NCI-H2171 treated with DMSO at 0.1 percent for 48 hours (cell line): ENCODE data around the gene OLFM2.

Source experiments
- DNase-seq: peaks from one replicate; lab custom pipeline; 2025; lab: John Stamatoyannopoulos, UW

The OLFM2 gene

DNA sequence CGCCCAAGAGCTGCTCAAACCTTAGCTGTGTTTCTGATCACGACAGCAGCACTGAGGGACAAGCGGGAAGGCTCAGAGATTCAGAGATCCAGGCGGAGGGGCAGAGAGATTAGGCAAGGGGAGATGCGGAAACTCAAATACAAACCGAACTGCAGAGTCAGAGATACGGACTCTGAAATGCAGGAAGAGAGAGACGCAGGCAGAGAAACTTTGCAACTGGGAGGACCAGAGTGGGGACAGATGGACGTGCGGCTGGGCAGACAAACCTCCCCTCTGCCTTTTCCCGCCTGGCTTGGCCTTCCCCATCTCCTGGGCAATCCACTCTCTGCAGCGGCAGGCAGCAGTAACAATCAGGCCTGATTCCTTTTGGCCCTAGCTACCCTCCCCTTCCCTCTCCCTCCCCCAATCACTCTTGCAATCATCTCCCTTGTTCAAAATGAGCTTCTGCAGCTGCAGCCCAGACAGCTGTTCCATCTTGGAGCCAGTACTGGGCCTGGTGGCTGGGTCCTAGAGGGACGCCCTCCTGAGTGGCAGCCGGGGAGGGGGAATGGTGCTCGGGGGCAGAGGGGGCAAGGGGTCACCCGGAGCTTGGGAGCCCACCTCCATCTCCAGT lies 29.7 kb downstream of the OLFM2 start:
- no peak for DNase-seq

GRCh38 chr19:9903336-9903735 lies 33.0 kb downstream of the OLFM2 start:
- DNase-seq = no peak

GRCh38 chr19:9901642-9902041 lies 34.7 kb downstream of the OLFM2 start:
- DNase-seq = no peak

DNA sequence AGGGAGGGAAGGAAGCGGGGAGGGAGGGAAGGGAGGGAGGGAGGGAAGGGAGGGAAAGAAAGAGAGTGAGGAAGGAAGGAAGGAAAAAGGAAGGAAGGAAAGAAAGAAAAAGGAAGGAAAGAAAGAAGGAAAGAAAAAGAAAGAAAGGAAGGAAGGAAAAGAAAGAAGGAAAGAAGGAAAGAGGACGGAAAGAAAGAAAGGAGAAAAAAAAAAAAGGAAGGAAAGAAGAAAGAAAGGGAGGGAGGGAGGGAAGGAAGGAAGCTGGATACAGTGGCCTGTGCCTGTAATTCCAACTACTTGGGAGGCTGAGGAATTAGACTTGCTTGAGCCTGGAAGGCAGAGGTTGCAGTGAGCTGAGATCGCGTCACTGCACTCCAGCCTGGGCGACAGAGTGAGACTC lies 35.3 kb downstream of the OLFM2 start:
- DNase-seq = no peak

DNA sequence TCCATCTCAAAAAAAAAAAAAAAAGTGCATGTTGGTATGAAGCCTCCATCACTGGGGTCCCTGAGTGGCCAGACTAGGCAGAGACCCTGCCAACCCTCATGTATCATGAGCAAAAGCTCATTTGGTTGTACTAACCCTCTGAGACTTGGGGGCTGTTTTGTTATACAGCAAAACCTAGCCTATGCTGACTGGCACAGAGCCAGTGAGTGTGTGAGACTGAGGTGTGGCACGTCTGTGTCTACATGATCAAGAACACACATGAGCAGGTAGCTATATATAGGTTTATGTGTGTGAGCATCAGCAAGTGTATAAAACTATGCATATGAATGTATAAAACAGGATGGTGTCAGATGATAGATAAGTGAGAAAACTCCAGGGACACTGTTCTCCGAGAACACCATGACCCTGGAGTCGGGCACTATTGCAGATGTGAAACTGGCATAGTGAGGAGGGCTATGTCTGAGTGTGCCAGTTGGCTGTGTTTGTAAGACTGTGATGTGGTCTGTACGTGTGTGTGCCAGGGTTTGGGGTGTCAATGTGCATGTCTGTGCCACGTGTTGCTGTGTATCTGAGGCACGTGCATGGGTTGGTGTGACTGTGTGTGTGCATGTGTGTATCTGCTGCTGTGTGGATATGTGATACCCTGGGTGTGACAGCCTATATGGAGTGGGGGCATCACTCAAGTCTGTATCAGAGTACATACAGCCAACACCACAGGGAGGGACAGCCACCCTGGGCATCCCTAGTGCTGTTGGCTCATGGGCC lies 44.5 kb downstream of the OLFM2 start:
- DNase-seq = no peak

GRCh38 chr19:9885077-9885552 lies 51.2 kb downstream of the OLFM2 start:
- DNase-seq = peak; percentile 95

- DNase-seq = no peak
Measured at GRCh38 chr19:9883764-9884163, 52.6 kb downstream of the OLFM2 start.

GRCh38 chr19:9883231-9883758 lies 53.0 kb downstream of the OLFM2 start:
- peak; percentile 97 for DNase-seq

GRCh38 chr19:9881720-9882119 lies 54.6 kb downstream of the OLFM2 start:
- peak; percentile 67 for DNase-seq

DNA sequence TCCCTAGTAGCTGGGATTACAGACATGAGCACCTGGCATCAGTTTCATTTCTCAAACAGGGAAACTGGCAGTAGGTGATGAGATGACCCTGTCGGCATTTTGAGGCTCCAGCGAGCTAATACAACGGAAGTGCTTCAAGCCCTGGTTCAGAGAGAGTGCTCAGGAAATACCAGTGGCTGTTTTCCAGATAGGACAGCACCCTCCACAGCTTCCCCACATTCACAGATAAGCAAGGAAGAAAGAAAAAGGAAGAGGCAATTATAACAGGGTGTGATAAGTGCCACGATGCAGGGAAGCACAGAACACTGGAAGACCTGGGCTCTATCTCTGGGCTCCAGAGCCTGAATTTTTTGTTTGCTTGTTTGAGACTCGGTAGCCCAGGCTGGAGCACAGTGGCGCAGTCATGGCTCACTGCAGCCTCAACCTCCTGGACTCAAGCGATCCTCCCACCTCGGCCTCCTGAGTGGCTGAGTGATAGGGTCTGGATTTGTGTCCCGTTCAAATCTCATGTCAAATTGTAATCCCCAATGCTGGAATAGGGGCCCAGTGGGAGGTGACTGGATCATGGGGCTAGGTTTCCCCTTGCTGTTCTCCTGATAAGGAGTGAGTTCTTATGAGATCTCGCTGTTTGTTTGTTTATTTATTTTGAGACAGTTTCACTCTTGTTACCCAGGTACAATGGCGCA lies 57.7 kb downstream of the OLFM2 start:
- DNase-seq = peak; percentile 45

- peak; percentile 74 for DNase-seq
Measured at GRCh38 chr19:9877780-9878510, 58.4 kb downstream of the OLFM2 start.

DNA sequence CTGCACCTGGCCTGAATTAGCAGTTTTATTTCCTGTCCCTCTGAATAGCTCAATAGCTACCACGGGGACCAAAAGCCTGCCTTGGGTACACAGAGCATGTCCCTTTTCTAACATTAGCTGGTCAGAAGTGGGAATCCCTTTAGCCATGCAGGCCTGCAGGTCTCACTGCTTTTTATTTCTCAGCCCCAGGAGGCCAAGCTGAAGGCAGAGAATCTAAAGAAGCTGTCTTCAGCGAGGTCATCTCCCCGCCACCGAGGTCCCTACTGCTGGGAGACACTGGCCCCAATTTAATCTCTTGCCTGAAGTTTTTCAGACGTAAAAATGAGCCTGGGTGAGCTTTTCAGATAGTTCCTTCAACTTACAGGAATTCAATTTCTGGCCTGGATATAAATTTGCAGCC lies 60.5 kb downstream of the OLFM2 start:
- no peak for DNase-seq

GRCh38 chr19:9875031-9875627 lies 61.2 kb downstream of the OLFM2 start:
- no peak for DNase-seq

DNA sequence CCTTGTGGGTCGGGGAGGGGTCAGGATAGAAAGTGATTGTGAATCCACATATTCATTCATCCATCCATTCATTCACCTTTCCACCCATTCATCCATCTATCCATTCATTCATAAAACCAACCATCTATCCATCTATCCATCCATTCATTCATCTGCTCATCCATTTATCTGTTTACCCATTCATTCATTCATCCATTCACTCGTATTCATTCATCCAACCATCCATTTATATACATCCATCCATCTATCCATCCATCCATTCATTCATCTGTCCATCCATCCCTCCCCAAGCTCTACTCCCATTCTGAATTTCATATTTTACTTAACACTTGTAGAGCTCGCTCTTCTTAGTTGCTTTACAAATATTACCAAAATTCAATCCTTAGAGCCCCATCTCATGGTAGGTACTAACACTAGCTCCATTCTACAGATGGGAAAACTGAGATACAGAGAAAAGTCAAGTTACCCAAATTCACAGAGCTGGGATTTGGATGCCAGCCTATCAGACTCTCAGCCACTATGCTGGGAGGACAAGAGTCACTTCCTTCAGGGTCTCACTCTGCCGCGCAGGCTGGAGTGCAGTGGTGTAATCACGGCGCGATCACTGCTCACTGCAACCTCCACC lies 63.6 kb downstream of the OLFM2 start:
- DNase-seq = no peak

GRCh38 chr19:9871626-9872338 lies 64.5 kb downstream of the OLFM2 start:
- peak; percentile 8 for DNase-seq

DNA sequence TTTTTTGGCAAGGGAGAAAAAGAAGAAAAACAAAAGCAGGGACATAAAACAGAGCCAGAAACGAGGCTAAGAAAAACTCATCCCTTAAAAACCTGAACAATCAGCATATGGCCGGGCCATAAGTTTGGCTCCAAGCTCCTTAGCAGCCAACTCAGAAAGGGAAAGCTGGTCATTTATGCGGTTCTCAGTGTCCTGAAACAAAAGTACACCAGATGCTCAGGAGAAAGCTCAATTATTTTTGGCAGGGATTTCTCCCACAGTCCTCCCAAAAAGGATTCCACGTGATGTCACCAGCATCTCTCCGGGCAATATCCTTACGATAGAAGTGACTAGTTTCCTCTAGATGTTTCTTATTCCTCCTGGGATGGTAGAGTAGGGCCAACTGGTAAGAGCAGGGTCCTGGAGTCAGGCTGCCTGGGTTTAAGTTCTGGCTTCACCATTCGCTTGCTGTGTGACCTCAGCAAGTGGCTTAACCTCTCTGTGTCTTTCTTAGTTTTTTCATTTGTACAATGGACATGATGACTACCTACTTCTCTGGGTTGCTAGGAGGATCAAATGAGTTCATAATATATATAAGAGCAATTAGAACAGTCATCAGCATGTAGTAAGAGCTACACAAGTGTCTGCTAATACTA lies 67.2 kb downstream of the OLFM2 start:
- DNase-seq = no peak

DNA sequence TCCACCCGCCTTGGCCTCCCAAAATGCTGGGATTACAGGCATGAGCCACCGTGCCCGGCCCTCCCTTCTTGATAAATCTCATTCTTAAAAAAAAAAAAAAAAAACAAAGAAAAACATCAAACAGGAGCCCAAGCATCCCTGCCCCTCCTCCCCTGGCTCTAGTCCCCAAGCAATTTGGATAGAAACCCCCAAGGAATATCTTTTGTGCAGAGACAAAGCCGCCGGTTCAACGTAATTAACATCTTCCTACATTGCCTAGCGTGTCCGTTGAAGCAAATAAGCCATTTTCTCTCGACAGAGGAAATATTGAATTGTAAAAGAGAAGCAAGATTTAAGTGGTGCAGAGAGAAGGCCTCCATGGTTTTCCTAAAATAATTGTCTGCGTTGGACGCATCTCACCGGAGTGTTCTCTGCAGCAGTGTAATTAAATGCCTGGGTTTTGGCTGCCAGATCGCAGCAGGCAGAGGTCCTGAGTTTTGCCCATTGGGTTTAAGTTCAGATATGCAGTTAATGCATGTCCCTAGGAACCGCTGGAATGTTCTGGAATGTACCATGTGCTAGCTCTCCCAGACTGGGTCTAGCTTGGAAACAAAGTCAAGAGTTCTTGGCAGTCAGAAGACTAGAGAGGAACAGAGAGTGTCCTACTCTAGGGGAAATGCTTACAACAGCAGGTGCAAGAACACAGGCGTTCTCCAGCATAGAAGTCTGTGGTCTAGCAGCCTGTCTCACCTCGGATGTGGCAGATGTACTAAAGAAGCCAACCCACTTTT lies 70.4 kb downstream of the OLFM2 start:
- peak; percentile 76 for DNase-seq

- DNase-seq = no peak
Measured at GRCh38 chr19:9863759-9864158, 72.6 kb downstream of the OLFM2 start.

DNA sequence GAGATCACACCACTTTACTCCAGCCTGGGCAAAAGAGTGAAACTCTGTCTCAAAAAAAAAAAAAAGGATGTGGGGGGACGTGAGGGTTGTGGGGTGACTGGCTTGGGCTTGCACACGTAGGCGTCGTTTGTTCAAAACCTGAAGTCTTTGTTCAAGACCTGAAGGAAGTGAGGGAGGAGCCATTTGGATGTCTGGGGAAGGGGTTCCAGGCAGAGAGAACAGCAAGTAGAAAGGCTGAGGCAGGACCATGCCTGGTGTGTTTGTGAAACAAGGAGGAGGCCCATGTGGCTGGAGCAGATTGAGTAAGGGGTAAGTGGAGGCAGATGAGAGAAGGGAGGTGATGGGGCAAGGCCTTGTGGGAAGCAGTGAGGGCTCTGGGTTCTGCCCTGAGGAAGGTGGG lies 73.4 kb downstream of the OLFM2 start:
- no peak for DNase-seq
